Activated effector memory CD4-positive, alpha-beta T cell treated with anti-CD3 and anti-CD28 coated beads, Interleukin-2, amount 50 U/mL, for 16 hours (primary cell): Measurements from ENCODE around the gene ABLIM1.

Experiments used
- DNase-seq: peaks from one replicate; pipeline ENCODE4 v3.0.0-alpha.2; 2020

ABLIM1 gene

GRCh38 chr10:114679552-114679951 is 21.5 kb upstream of the ABLIM1 start:
- no peak for DNase-seq

- no peak for DNase-seq
These were observed 20.7 kb upstream of the ABLIM1 start for GRCh38 chr10:114678820-114679219.

GRCh38 chr10:114678336-114678735 is 20.3 kb upstream of the ABLIM1 start:
- no peak for DNase-seq

- no peak for DNase-seq
These were observed 16.3 kb upstream of the ABLIM1 start for GRCh38 chr10:114674346-114674745.

- no peak for DNase-seq
These were observed 11.6 kb upstream of the ABLIM1 start for GRCh38 chr10:114669648-114670047.

GRCh38 chr10:114668375-114669080 is 10.5 kb upstream of the ABLIM1 start:
- DNase-seq = no peak

GRCh38 chr10:114665873-114666272 is 7.8 kb upstream of the ABLIM1 start:
- no peak for DNase-seq

- DNase-seq = no peak
These were observed 7.3 kb upstream of the ABLIM1 start for GRCh38 chr10:114665406-114665805.

- no peak for DNase-seq
These were observed 6.1 kb upstream of the ABLIM1 start for GRCh38 chr10:114664127-114664526.

GRCh38 chr10:114663626-114664025 is 5.6 kb upstream of the ABLIM1 start:
- no peak for DNase-seq

GRCh38 chr10:114662646-114663217 is 4.7 kb upstream of the ABLIM1 start:
- no peak for DNase-seq

- DNase-seq = no peak
These were observed 3.3 kb upstream of the ABLIM1 start for GRCh38 chr10:114661212-114661880.

- no peak for DNase-seq
These were observed 2.4 kb downstream of the ABLIM1 start for GRCh38 chr10:114655671-114656070.

GRCh38 chr10:114654822-114655575 is 3.1 kb downstream of the ABLIM1 start:
- no peak for DNase-seq

GRCh38 chr10:114653926-114654325 is 4.1 kb downstream of the ABLIM1 start:
- DNase-seq = no peak

GRCh38 chr10:114652402-114653368 is 5.4 kb downstream of the ABLIM1 start:
- DNase-seq = no peak

GRCh38 chr10:114650831-114651230 is 7.2 kb downstream of the ABLIM1 start:
- no peak for DNase-seq

- DNase-seq = no peak
These were observed 7.8 kb downstream of the ABLIM1 start for GRCh38 chr10:114650266-114650665.

- DNase-seq = no peak
These were observed 8.7 kb downstream of the ABLIM1 start for GRCh38 chr10:114649217-114649903.

- DNase-seq = no peak
These were observed 9.7 kb downstream of the ABLIM1 start for GRCh38 chr10:114648368-114648767.

- DNase-seq = no peak
These were observed 10.4 kb downstream of the ABLIM1 start for GRCh38 chr10:114647545-114648138.
